HG03159 (cell line): ENCODE data around the gene RAC2.
A peak's percentile ranks its signal among the peaks of the same experiment; 100 is the strongest.

Source experiments
- ATAC-seq: cut with Tn5 transposase; IDR thresholded peaks from one replicate; pipeline ENCODE4 v1.9.1; 2021; ENCODE audit warnings: mild to moderate bottlenecking, moderate library complexity; ENCODE audit not compliant: unreplicated experiment

RAC2 gene

GRCh38 chr22:37244114-37244921 is at the start of gene RAC2:
Gene RAC2, minus strand, starts transcription at chr22:37244269. Its CDS starts 121 bp downstream, at chr22:37244148.
- ATAC-seq: peak; percentile 54

- no peak for ATAC-seq
Measured at GRCh38 chr22:37293172-37293571, 49.1 kb upstream of the RAC2 start.

DNA sequence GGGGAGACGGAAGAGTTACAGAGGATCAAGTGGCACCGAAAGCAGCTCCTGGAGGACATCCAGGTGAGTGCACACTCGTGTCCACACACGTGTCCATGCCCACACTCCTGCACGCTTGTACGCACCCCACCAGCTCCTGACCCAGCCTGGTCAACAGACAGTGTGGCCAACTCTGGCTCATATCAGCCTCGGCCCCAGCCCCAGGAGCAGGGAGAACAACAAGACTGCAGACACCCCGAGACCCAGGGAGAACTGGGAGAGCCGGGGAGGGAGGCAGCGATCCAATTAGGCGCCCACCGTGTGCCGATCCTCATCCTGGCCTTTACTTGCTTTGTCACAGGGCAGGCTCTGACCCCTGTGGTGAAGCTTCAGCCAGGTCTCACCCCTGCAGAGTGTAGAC is 48.6 kb upstream of the RAC2 start:
- no peak for ATAC-seq

DNA sequence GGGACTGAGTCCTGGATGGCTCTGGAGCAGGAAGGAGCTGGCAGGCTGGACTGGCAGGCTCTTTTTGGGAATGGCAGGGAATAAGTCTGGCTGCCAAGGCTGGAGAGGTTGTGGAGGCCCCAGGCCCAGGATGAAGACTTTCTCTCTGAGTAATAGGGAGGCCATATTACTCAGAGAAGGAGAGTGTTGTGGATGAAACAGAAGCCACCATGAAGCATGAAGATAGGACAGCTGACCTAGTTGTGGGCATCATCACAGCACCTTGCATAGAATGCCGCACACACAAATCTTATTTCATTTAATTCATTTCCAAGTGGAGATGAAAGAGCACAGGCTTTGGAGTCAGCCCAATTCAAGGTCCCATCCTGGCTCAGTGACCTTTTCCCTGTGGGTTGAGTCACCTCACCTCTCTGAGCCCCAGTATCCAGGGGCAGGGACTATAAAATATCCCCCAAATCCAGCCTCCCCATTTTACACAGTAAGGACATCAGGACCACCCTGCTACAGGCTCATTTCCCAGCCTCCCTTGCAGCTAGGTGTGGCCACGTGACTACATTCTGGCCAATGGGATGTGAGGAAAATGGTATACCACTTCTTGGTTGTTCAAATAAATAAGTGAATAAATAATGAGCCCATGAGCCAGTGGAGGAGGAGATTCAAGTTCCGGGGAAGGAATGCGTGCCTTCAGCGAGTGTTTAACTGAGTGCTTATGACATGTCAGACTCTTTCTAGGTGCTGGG is 47.7 kb upstream of the RAC2 start:
- ATAC-seq: no peak

DNA sequence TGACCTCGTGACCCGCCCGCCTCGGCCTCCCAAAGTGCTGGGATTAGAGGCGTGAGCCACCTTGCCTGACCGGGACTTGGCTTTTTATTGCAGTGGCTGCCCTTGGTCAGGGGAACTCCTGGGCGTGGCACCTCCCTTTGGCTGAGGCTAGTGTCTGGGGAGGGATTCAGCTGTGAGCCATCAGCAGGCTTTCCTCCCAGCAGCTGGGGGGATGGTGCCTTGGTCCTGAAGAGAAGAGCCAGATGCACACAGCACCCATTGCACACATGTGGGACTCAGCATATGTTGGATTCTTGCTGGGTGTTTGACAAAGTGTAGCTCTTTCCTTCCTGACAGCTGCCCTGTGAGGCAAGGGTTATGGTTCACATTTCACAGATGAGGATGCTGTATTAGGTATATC is 46.7 kb upstream of the RAC2 start:
- ATAC-seq: no peak

DNA sequence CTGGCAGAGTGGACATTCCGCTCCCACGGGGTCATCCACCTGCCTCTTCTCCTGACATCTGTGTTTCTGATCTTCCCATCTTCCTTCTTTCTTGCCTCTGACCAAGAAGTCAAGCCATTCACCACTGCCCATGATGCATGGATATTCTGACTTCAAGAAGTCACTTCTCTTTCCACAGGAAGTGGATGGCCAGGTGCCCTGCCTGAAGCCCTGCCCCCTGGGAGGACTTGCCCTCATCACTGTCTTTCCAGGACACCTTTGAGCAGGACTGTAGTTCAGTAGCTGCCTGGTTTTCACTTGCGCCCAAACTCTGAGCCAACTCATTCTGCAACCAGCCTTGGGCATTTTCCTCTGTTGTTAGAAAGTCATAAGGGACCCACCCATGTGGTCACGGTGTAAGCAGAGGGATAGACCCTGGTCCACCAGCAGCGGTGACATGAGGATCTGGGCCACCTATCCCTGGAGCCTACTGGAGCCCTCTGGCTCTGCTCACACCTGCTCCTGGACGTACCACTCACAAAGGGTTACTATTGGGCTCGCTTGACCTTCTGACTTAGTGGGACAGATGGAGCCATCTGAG is 45.2 kb upstream of the RAC2 start:
- ATAC-seq: no peak

DNA sequence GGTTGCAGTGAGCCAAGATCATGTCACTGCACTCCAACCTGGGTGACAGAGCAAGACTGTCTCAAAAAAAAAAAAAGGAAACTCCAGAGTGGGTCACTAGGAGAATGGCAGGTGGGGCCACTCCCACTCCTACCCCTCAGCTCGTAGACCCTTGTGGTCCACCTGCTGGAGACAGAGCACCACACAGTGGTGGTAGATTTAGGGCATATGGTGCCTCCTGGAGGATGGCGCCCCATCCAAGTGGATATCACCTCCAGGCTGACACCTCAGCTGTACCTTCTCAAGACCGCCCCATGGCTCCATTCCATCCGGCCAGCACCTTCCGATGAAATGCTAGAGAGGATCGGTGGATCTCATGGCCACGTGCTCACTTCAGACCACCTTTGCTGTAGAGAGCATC is 44.5 kb upstream of the RAC2 start:
- no peak for ATAC-seq

- no peak for ATAC-seq
Measured at GRCh38 chr22:37287550-37287951, 43.5 kb upstream of the RAC2 start.

- no peak for ATAC-seq
Measured at GRCh38 chr22:37285937-37286336, 41.9 kb upstream of the RAC2 start.

GRCh38 chr22:37284805-37285355 is 40.8 kb upstream of the RAC2 start:
- peak; percentile 45 for ATAC-seq

DNA sequence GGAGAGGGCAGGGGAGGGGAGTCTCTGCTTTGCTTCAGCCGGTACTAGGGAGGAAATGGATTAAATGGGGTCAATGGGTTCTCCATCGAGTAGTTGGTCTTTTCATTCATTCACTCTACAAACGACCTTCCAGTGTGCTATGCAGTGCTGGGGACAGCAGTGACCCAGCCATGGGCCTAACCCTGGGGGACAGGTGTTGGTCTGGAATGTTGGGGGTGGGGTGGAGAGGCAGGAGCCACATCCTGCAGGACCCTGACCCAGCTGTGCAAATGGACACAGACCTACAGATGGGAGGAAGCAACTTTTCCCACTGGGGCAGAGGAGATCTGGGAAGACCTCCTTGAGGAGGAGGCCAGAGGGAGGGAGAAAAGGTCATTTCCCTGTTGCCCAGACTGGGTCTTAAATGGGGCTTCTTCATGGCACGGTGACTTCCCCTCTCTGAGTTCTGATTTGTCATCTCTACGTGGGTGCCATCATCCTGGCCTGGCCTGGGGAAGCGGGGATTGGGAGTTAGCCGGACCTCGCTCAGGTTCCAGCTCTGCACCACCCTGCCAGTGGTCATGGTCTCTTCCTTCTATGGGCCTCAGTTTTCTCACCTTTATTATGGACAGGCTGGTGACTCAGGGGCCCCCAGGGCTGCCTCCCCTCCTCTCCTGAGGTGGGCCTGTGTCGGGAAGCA is 40.2 kb upstream of the RAC2 start:
- no peak for ATAC-seq

DNA sequence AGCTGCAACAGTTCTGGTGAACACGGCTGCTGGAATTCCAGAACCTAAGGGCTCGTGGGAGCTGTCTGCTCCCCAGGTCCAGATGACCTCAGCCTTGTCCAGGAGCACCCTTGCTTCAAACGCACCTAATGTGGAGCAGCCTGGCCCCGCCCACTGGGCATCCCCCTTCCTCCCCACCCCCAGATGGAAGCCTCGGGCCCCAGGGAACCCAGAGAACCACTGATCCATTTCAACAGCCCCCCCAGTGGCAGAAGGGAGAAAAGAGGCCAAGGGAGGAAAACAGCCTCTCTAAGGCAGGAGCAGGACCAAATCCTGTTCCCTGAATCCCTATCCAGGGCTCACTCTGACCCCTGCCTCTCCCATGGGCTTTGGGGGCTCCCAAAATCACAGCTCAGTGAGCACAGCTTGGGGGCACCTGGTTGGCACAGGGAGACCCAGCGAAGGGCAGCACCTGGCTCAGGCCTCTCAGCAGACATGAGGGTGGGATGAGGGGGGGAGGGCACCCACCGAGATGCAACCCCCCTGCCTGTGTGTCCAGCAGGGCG is 39.4 kb upstream of the RAC2 start:
- ATAC-seq: no peak

DNA sequence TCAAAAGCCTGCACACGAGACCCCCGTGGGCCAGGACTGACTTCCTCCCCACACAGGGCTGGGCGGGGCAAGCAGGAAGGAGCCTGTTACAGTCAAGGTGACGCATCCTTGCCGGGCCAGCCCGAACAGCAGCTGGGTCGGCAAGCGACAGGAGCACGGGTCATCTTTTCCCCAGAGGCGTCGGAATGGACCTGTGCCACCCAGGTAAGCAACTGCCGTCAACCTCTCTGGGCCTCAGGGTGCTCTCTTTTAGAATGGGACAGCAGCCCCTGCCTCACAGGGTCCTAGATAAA is 38.3 kb upstream of the RAC2 start, which contains the start of gene CYTH4:
CYTH4 (plus strand) TSS at position 124 of the 293 bp plus-strand sequence; CDS start at position 186, 62 bp downstream.
- ATAC-seq: no peak

DNA sequence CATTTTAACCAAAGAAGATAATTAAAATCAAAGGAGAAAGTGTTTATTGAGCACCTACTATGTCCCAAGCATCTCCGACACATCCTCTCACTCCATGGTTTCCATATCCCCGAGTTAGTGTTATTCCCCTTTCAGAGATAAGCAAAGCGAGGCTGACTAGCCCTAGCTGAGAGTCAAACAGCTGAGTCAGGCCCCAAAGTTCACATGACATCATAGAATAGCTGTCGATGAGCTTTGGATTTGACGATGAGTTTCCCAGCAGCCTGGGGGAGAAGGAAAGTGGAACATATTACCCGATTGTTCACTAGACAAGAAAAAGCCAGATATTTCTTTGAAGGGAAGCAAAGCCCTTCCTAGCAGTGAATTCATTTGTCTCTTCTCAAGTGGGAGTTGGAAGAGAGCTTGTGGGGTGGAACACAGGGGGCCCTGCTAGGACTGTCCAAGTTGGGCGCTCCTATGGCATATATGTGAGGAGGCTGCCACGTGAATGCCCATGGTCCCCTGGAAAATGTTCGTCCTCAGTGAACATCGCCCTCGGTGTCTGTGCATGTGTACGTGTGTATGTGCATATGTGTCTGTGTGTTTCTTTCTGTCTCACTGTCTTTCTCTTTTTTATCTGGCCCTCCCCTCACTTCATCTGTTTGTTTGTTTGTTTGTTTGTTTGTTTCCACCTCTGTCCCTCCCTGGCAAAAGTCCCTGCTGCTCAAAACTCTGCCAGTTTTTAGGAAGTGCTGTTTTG is 37.7 kb upstream of the RAC2 start:
- no peak for ATAC-seq

DNA sequence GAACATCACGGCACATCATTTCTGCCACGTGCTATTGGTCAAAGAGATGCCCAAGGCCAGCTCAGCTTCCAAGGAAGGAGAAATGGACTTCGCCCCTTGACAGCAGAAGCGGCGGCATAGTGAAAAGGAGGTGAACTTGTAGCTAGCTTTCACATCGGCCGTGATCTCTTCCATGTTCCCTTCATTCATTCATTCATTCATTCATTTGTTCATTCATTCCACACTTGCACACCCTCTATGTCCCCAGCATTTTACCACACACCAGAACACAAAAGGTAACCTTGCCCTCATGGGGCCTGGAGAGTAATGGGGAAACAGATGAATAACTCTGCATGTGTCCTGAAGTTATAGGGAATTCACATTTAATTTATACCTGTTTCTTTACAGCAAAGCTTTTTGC is 37.1 kb upstream of the RAC2 start:
- no peak for ATAC-seq

- ATAC-seq: no peak
Measured at GRCh38 chr22:37280718-37281117, 36.6 kb upstream of the RAC2 start.

GRCh38 chr22:37279331-37280181 is 35.5 kb upstream of the RAC2 start:
- no peak for ATAC-seq

GRCh38 chr22:37278261-37278660 is 34.2 kb upstream of the RAC2 start:
- no peak for ATAC-seq

DNA sequence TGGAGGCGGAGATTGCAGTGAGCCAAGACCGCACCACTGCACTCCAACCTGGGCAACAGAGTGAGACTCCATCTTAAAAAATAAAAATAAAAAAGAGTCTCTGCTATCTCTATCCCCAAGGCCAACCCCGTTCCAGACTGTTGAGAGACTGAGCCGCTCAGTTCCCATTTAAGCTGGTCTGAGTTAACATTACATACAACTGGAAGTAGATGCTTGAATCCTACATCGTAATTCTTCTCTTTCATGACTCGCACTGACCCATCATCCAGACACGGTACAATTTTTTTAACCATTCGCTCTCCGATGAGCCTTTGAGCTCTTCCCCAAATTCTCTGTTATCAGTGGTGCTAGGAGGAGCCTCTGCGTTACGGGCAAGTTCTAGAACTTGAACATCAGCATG is 33.3 kb upstream of the RAC2 start:
- ATAC-seq: no peak
